OCI-M1 (cell line): ENCODE measurements around the gene MED29.
A peak's percentile ranks its signal among the peaks of the same experiment; 100 is the strongest.

Experiments used
- DNase-seq: peaks from one replicate; lab custom pipeline; 2025; lab: John Stamatoyannopoulos, UW

MED29 gene

GRCh38 chr19:39411081-39411831 lies 20.1 kb downstream of the MED29 start:
- DNase-seq = peak; percentile 80

DNA sequence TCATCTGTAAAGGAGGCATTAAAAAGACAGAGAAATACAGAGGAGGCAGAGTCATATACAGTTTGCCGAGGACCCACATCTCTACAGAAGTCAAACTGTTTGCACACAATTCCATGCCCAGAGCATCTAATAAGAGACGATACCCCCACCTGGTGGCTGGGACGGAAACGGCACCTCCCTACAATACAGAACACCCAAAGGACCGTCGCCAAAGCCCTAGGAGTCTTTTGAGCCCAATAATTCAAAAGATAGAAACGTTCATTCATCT lies 20.6 kb downstream of the MED29 start:
- peak; percentile 99 for DNase-seq

DNA sequence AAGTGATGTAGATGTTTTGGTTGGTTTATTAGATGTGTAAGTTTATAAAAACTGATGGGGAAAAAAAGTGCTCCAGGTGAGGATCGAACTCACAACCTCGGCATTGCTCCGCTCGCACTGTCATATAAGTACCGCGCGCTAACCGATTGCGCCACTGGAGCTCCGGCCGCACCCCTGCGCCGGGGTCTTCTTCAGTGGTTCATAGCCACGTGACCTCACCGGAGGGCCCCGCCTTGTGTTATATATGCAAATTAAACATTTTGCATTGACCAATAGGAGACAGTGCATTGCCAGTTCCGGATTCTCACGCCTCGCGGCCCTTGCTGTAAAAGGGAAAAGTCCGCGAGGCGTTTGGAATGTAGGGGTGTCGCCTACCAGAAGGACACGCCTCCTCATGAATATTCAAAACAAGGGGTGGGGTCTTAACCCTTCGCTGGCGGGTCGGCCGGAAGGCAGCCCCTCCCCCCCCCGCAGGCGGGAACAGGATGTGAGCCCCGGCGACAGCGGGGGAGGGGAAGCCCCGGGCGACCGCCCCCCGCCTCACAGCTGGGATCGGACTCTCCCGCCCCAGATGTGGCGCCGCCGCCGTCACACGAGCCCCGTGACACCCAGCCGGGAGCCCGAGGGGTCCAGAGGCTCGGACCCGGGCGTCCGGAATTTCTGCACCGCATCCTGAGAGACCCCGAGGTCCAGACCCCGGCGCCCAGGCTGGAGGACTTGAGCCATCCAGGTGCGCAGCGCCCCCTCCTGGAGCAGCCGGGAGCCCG lies 21.1 kb downstream of the MED29 start, which contains the start of gene PLEKHG2:
Gene PLEKHG2 (plus strand): TSS at position 570 of the 767 bp plus-strand sequence. CDS start 1,418 bp downstream, outside the sequence.
- peak; percentile 100 for DNase-seq

DNA sequence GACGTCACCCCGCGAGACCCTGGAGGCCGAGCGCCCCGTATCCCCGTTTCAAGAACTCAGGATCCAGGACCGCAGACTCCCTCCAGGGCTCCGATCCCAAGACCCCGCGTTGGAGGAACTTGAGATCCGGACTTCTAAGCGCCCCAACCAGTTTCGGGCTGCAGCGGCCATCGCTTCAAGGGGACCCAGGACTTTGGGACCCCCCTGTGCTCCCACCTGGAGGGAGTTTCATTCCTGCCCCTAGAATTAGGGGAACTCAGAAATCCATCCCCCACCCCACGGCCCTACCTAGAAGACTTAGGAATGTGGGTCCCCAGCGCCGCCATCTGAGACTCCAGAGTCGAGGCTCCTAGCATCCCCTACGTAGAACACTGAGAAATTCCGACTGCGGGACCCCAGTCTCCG lies 21.7 kb downstream of the MED29 start:
- no peak for DNase-seq

GRCh38 chr19:39413272-39413910 lies 22.2 kb downstream of the MED29 start:
- DNase-seq = no peak

DNA sequence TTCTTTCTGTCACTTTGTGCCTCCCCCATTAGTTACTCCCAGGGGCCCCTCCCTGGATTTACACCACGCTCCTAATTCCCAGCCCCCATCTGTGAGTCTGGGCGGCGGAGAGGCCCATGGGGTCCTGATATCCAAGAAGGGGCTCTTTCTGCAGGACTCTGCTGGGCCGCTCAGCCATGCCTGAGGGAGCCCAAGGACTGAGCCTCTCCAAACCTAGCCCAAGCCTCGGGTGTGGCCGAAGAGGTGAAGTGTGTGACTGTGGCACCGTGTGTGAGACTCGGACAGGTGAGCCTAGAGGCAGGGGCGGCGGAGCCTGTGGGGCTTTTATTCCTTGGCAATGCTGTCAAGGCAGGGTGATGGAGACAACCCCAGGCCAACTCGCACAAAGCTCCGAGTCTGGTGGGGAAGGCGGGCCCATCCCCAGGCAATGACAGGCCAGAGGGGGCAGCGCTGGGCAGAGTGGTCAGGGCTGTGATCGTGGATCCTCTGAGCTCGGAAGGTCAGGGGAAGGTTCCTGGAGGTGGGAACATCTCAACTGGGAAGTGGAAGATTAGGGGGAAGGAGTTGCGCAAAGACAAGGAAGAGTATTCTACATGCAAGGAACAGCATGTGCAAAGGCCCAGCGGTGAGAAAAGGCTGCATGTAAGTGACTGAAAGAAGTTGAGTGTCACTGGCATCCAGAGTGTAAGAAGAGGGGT lies 22.9 kb downstream of the MED29 start:
- peak; percentile 15 for DNase-seq

DNA sequence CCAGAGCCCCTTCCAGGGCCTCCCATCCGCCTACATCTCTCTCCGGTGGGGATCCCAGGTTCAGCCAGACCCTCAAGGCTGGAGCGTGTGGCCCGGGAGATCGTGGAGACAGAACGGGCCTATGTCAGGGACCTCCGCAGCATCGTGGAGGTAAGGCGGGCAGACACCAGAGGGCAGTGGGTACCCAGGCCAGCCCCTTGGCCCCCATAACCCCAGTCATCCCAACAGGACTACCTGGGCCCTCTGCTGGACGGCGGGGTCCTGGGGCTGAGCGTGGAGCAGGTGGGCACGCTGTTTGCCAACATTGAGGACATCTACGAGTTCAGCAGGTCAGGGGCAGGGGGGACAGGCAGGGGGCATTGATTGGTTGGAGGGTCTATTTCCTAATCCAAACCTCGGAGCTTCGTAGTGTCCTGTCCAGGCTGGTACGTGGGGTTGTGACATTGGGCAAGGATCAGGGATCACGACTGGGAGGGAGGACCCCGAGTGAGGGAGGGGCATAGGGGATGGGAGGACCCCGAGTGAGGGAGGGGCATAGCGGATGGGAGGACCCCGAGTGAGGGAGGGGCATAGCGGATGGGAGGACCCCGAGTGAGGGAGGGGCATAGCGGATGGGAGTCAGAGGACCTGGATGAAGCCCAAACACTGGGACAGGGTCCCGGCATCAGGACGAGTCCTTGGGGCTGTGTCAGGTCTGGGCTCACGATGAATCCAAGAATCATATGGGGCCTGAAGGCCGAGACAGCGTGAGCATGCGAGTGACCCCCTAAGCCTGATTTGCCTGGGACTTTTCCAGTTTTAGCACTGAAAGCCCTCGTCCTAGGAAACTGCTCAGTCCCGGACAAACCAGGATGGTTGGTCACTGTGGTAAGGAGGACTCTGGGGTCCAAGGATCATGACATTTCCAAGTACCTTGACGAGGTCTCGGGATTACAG lies 24.2 kb downstream of the MED29 start:
- no peak for DNase-seq

DNA sequence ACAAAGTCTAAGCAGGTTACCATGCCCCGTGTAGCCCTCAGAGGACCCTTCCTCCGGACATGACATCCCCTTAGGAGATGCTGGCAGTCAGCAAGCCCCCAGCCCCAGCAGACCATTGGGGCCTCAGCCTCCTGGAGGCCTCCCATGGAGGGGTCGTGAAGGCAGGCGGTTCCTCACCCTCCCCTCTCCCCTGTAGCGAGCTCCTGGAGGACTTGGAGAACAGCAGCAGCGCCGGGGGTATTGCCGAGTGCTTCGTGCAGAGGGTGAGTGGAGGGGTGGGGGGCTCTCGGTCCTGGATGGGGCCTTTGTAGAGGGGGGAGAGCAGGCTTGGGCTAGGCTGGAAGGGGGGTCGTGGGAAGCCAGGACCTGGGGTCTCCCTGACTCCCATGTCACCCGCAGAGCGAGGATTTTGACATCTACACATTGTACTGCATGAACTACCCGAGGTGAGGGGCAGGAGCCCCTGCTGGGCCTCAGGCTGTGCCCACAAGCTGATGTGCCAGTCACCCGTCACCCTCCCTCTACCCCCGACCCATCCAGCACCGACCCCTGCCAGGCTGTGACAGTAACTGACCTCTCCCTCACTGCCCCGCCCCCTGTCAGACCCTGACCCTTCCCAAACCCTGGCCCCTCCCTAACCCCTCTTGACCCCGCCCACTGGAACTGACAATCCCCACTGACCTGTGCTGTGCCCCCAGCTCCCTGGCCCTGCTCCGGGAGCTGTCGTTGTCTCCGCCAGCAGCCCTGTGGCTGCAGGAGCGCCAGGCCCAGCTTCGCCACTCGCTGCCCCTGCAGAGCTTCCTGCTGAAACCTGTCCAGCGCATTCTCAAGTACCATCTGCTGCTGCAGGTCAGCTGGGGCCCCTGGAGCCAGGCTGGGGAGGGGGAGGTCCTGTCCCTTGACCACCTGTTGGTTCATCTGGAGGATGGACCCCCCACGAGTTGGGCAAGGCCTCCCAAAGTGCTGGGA lies 25.3 kb downstream of the MED29 start:
- no peak for DNase-seq

DNA sequence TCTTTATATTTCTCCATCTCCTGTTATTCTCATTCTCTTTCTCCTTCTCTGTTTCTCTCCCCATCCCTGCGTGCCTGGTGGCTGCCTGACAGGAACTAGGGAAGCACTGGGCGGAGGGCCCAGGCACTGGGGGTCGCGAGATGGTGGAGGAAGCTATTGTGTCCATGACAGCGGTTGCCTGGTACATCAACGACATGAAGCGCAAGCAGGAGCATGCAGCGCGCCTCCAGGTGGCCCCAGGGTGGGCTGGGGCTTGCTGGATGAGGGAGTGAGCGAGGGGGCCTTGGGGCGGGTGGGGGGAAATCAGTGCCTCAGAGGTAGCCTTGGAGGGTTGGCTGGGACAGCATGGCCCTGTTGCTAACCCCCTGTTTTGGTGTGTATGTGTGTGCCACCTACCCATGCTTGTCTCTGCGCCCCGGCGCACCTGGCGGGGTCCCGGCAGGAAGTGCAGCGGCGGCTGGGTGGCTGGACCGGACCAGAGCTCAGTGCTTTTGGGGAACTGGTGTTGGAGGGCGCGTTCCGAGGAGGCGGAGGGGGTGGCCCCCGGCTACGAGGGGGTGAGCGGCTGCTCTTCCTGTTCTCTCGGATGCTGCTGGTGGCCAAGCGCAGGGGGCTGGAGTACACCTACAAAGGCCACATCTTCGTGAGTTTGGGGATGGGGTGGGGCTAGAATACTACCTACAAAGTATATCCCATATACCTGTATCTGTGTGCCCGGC lies 26.4 kb downstream of the MED29 start:
- no peak for DNase-seq

DNA sequence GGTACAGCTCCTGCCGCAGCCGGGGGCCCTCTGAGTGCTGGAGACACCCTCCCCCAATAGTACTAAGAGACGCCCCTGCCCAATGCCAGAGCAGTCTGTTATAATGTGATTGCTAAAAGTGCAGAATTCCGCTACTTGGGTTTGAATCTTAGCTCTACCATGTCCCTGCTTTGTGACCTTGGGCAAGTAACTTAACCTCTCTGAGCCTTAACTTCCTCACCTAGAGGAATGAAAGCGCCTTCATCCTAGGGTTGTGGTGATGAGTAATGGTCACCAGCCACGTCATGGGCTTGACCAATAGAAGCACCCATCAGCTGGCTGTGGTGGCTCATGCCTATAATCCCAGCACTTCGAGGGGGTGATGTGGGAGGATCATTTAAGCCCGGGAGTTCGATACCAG lies 27.8 kb downstream of the MED29 start:
- no peak for DNase-seq

DNA sequence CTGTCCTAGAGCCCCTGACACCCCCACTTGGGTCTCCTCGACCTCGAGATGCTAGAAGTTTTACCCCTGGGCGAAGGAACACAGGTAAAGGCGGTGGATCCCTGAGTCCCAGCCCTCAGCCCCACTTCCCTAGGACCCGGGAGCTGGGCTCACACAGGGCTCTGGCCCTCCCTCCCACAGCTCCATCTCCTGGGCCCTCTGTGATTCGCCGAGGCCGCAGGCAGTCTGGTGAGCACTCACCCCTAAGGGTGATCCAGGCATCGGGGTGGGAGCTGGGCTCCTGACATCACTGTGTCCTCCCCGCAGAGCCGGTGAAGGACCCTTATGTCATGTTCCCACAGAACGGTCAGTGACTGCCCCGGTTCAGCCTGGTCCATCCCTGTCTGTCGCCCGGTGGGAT lies 29.6 kb downstream of the MED29 start:
- DNase-seq = no peak

GRCh38 chr19:39422020-39422419 lies 30.8 kb downstream of the MED29 start:
- no peak for DNase-seq

DNA sequence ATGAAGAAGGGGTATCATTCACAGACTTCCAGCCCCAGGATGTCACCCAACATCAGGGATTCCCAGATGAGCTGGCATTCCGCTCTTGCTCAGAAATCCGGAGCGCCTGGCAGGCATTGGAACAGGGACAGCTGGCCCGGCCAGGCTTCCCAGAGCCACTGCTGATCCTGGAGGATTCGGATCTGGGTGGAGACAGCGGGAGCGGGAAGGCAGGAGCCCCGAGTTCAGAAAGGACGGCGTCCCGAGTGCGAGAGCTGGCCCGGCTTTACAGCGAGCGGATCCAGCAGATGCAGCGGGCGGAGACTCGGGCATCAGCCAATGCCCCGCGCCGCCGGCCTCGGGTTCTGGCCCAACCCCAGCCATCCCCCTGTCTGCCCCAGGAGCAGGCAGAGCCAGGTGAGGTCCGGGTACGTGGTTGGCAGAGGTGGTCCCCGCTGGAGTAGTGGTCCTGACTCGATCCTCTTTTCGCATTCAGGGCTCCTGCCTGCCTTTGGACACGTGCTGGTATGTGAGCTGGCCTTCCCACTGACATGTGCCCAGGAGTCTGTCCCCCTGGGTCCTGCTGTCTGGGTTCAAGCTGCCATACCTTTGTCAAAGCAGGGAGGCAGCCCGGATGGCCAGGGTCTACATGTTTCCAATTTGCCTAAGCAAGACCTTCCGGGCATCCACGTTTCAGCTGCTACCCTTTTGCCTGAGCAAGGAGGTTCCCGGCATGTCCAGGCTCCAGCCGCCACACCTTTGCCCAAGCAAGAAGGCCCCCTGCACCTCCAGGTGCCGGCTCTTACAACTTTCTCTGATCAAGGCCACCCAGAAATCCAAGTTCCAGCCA lies 32.3 kb downstream of the MED29 start:
- DNase-seq = no peak

- no peak for DNase-seq
Measured at GRCh38 chr19:39424934-39425333, 33.8 kb downstream of the MED29 start.

DNA sequence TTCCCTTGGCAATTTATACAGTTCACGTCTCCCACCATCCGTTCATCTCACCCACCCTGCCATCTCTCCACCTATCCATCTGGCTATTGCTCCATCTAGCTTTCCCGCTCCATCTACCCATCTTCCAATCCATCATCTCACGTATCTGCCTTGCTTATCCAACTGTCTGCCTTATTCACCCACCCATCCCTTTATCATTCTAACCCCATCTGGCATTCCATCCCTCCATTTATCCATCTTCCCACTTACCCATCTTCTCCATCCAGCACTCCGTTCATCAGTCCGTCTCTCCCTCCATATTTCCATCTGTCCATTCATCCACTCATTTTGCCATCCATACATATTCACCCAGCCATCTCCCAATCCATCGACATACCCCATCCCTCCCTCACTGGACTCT lies 34.6 kb downstream of the MED29 start:
- DNase-seq = no peak

DNA sequence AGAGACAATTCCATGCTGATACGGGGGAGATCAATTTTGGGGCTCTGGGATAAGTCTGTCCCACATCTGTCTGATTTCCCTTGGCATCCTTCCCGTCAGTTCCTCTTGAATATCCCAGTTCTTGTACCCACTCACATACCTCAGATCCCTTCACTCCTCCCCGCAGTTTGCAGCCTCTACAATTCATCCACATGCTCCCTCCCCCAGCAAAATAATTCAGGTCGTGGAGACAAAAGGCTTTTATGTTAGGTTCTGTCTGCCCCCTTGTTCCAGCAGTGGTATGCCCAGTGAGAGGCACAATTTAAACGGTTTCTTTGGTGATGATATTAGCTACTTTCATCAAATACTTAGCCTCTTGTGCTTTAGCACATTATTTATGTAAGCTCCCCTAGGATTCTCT lies 35.0 kb downstream of the MED29 start:
- DNase-seq = no peak

GRCh38 chr19:39427707-39428106 lies 36.5 kb downstream of the MED29 start:
- DNase-seq = no peak

DNA sequence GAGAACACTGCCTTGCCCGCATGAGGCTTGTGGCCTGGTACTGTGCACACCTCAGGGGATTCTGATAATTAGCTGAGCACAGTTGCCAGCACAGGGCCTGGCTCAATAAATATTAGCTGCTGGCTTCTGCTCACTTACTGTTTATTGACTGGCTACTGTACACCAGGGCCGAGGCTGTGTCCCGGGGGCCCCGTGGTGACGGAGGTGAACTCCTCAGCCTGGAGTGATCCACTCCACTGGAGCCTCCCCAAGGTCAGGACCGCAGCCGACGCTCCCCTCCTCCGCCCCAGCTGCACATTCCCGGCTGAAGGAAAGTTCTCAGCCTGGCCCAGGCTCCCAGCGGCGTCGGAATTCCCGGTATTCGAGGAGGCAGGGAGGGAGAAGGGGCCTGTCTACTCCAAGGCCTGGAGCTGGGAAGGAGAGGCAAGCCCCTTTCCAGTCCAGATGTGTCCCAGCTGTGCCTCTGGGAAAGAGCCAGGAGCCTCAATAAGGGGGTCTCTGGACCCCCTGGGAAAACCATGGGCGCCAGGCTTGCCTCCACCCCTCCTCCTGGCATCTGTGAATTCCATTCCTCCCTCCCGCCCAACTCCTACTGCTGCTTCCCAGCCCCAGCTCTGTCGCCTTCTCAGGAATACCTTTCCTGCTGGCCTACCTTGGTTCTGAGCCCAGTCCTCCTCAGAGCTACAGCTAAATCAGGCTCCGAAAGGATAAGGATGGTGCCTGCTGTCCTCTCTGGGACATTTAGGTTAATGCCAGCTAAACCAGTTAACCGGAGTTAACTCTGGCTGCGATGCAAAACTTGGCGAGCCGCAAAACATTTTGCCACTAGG lies 37.3 kb downstream of the MED29 start:
- no peak for DNase-seq
